Measurements from ENCODE around the gene DRD5. TPM values are rescaled to one million over a fixed set of nuclear protein-coding genes. Genes with fewer than 3 reads are reported as not detected.

DRD5 gene
- total and polyA plus RNA-seq, 2 donors (not counting 1 experiment from before 2014, with no cell fraction given) = not detected

GRCh38 chr4:9745782-9746181, 35.7 kb upstream of the DRD5 start:
- H3K27ac ChIP-seq (ENCODE audit: insufficient read depth, low read length) = no peak overlapping the region
- H3K4me2 ChIP-seq (ENCODE audit: extremely low read depth, insufficient read depth, low read length) = no peak overlapping the region
- H3K27me3 ChIP-seq (ENCODE audit: control insufficient read depth, insufficient read depth, low read length) = no peaks in the 10 kb centered on the region
- no peak for TF ChIP-seq EZH2 (IDR thresholded peaks at IDR 0.05; ENCODE audit: low read length, missing control alignments)
- no peak overlapping the region for H2AFZ ChIP-seq (ENCODE audit: low read length)
- no peaks in the 10 kb centered on the region for H4K20me1 ChIP-seq (ENCODE audit: control insufficient read depth, extremely low read depth, insufficient read depth, low read length)
- H3K79me2 ChIP-seq (ENCODE audit: control insufficient read depth, insufficient read depth, low read length) = no peaks in the 10 kb centered on the region
- no peak overlapping the region for H3K9ac ChIP-seq (ENCODE audit: insufficient read depth, low read length)
- H3K36me3 ChIP-seq (ENCODE audit: control insufficient read depth, insufficient read depth, low read length) = no peaks in the 10 kb centered on the region
- DNase-seq (ENCODE audit: low read depth in 2 of 2) = no peak
- H3K4me3 ChIP-seq (replicated peaks in 1 of 4; ENCODE audit: control extremely low read depth in 1 of 4, insufficient read depth in 1 of 4, low read depth in 3 of 4, low read length in 4 of 4) = no peak overlapping the region
- peaks cover 5% of the 10 kb centered on the region for H3K9me3 ChIP-seq (ENCODE audit: control insufficient read depth, insufficient read depth, low read depth, low read length)
- H3K4me1 ChIP-seq (ENCODE audit: control insufficient read depth, extremely low read depth, insufficient read depth, low read length) = no peaks in the 10 kb centered on the region

GRCh38 chr4:9758641-9759317, 22.7 kb upstream of the DRD5 start:
- no peaks in the 10 kb centered on the region for H4K20me1 ChIP-seq (ENCODE audit: control insufficient read depth, extremely low read depth, insufficient read depth, low read length)
- H3K79me2 ChIP-seq (ENCODE audit: control insufficient read depth, insufficient read depth, low read length) = no peaks in the 10 kb centered on the region
- H3K27me3 ChIP-seq (ENCODE audit: control insufficient read depth, insufficient read depth, low read length) = no peaks in the 10 kb centered on the region
- H3K9me3 ChIP-seq (ENCODE audit: control insufficient read depth, insufficient read depth, low read depth, low read length) = no peaks in the 10 kb centered on the region
- H3K9ac ChIP-seq (ENCODE audit: insufficient read depth, low read length) = no peak overlapping the region
- no peak for DNase-seq (ENCODE audit: low read depth in 2 of 2)
- H3K36me3 ChIP-seq (ENCODE audit: control insufficient read depth, insufficient read depth, low read length) = no peaks in the 10 kb centered on the region
- H3K4me2 ChIP-seq (ENCODE audit: extremely low read depth, insufficient read depth, low read length) = no peak overlapping the region
- no peaks in the 10 kb centered on the region for H3K4me1 ChIP-seq (ENCODE audit: control insufficient read depth, extremely low read depth, insufficient read depth, low read length)
- no peak overlapping the region for H2AFZ ChIP-seq (ENCODE audit: low read length)
- H3K27ac ChIP-seq (ENCODE audit: insufficient read depth, low read length) = no peak overlapping the region
- no peak overlapping the region for H3K4me3 ChIP-seq (replicated peaks in 1 of 4; ENCODE audit: control extremely low read depth in 1 of 4, insufficient read depth in 1 of 4, low read depth in 3 of 4, low read length in 4 of 4)
- TF ChIP-seq EZH2 (IDR thresholded peaks at IDR 0.05; ENCODE audit: low read length, missing control alignments) = no peak
- no peak for TF ChIP-seq CTCF (conservative IDR thresholded peaks at IDR 0.05 in 1 of 2, IDR thresholded peaks at IDR 0.05 in 1 of 2; ENCODE audit: low read depth in 1 of 2, low read length in 2 of 2)

- H2AFZ ChIP-seq (ENCODE audit: low read length) = no peak overlapping the region
- H3K4me1 ChIP-seq (ENCODE audit: control insufficient read depth, extremely low read depth, insufficient read depth, low read length) = no peaks in the 10 kb centered on the region
- no peak overlapping the region for H3K27ac ChIP-seq (ENCODE audit: insufficient read depth, low read length)
- DNase-seq (ENCODE audit: low read depth in 2 of 2) = peak; percentile 30 to 72
- no peak overlapping the region for H3K9ac ChIP-seq (ENCODE audit: insufficient read depth, low read length)
- no peaks in the 10 kb centered on the region for H4K20me1 ChIP-seq (ENCODE audit: control insufficient read depth, extremely low read depth, insufficient read depth, low read length)
- TF ChIP-seq CTCF (conservative IDR thresholded peaks at IDR 0.05 in 1 of 2, IDR thresholded peaks at IDR 0.05 in 1 of 2; ENCODE audit: low read depth in 1 of 2, low read length in 2 of 2) (peak; percentile 63 to 74), EZH2 (IDR thresholded peaks at IDR 0.05; ENCODE audit: low read length, missing control alignments) (no peak)
- no peak overlapping the region for H3K4me3 ChIP-seq (replicated peaks in 1 of 4; ENCODE audit: control extremely low read depth in 1 of 4, insufficient read depth in 1 of 4, low read depth in 3 of 4, low read length in 4 of 4)
- no peaks in the 10 kb centered on the region for H3K36me3 ChIP-seq (ENCODE audit: control insufficient read depth, insufficient read depth, low read length)
- H3K4me2 ChIP-seq (ENCODE audit: extremely low read depth, insufficient read depth, low read length) = no peak overlapping the region
- no peaks in the 10 kb centered on the region for H3K79me2 ChIP-seq (ENCODE audit: control insufficient read depth, insufficient read depth, low read length)
- no peaks in the 10 kb centered on the region for H3K9me3 ChIP-seq (ENCODE audit: control insufficient read depth, insufficient read depth, low read depth, low read length)
- H3K27me3 ChIP-seq (ENCODE audit: control insufficient read depth, insufficient read depth, low read length) = no peaks in the 10 kb centered on the region
Measured at GRCh38 chr4:9762823-9763475, 18.5 kb upstream of the DRD5 start.
